Neural progenitor cell (in vitro differentiated cells): Measurements from ENCODE around the gene MYO1D.

Source experiments
- CTCF ChIP-seq: fragments of 200-600 bp; sonication (generic); IDR thresholded peaks from 2 replicates; pipeline ENCODE4 v1.5.1; 2017; ENCODE audit warnings: antibody characterized with exemption, mild to moderate bottlenecking
- EZH2 ChIP-seq: fragments of 200-600 bp; sonication (generic); IDR thresholded peaks from 2 replicates; pipeline ENCODE4 v1.6.1; 2017; ENCODE audit warnings: antibody characterized with exemption, mild to moderate bottlenecking, moderate library complexity
- EZH2phosphoT487 ChIP-seq: fragments of 200-600 bp; sonication (generic); IDR thresholded peaks from 2 replicates; pipeline ENCODE4 v1.6.1; 2017; ENCODE audit warnings: antibody characterized with exemption

- TF ChIP-seq CTCF = no peak
- TF ChIP-seq EZH2phosphoT487 = no peak
- no peak for TF ChIP-seq EZH2
These were observed 69.3 kb downstream of the MYO1D start for GRCh38 chr17:32807577-32807976.
